H1 (cell line): ENCODE measurements around the gene TBL2. TPM values are rescaled to one million over a fixed set of nuclear protein-coding genes. Genes with fewer than 3 reads are reported as not detected.
A peak's percentile ranks its signal among the peaks of the same experiment; 100 is the strongest.

Experiments
- CTCF ChIA-PET: fragments of 300-600 bp; sonication (Branson Sonifier 250); formaldehyde crosslinking; loops from one replicate; lab custom pipeline; 2021; ENCODE audit not compliant: partially characterized antibody; lab: Charles Lee
- POLR2A ChIA-PET: fragments of 300-600 bp; sonication (Branson Sonifier 250); formaldehyde crosslinking; loops from one replicate; lab custom pipeline; 2021; ENCODE audit warnings: inconsistent platforms; ENCODE audit not compliant: partially characterized antibody; lab: Charles Lee
- DNase-seq, 2 experiments: peaks; one replicate each; pipeline versions ENCODE4 v3.0.0 to v3.0.0-alpha.2; 2010 to 2022; ENCODE audit warnings: low spot score in 2 of 2, low read depth in 1 of 2, mixed read lengths in 1 of 2
- FAIRE-seq: peaks from 2 replicates; lab custom pipeline; 2011; peaks lifted over from hg19 to GRCh38; lab: Jason Lieb, UNC
- H2AFZ ChIP-seq: 2 replicates; pipeline ENCODE4 v1.8.1; 2012; ENCODE audit warnings: low read length, inconsistent platforms
- H2AK5ac ChIP-seq: 2 replicates; pipeline ENCODE4 v1.6.1; 2013; ENCODE audit warnings: low read depth, low read length
- H2BK120ac ChIP-seq: replicated peaks from 2 replicates; pipeline ENCODE3; 2013; ENCODE audit warnings: low read depth, low read length, inconsistent platforms
- H2BK12ac ChIP-seq: 2 replicates; pipeline ENCODE4 v1.6.1; 2013; ENCODE audit warnings: low read depth, low read length
- H2BK15ac ChIP-seq: 2 replicates; pipeline ENCODE4 v1.6.1; 2013; ENCODE audit warnings: low read length
- H2BK20ac ChIP-seq: 2 replicates; pipeline ENCODE4 v1.6.1; 2013; ENCODE audit warnings: low read length
- H2BK5ac ChIP-seq: 2 replicates; pipeline ENCODE4 v1.6.1; 2013; ENCODE audit warnings: low read depth, low read length
- H3K14ac ChIP-seq: 2 replicates; pipeline ENCODE4 v1.6.1; 2013; ENCODE audit warnings: inconsistent platforms; ENCODE audit not compliant: insufficient read length
- H3K18ac ChIP-seq: 2 replicates; pipeline ENCODE4 v1.6.1; 2013; ENCODE audit warnings: low read length; ENCODE audit errors: extremely low read depth
- H3K23ac ChIP-seq: 2 replicates; pipeline ENCODE4 v1.6.1; 2013; ENCODE audit warnings: inconsistent platforms; ENCODE audit not compliant: insufficient read length
- H3K23me2 ChIP-seq: 2 replicates; pipeline ENCODE4 v1.6.1; 2013; ENCODE audit warnings: low read depth, low read length
- H3K27ac ChIP-seq: 2 replicates; pipeline ENCODE4 v1.6.1; 2011; ENCODE audit warnings: low read depth, low read length, inconsistent platforms
- H3K27me3 ChIP-seq, 4 experiments: replicated peaks in 1 of 4; 1 replicate in 1 of 4; 2 replicates in 3 of 4; pipeline versions ENCODE4 v1.6.1 to v1.8.1; 2011 to 2013; ENCODE audit warnings: low read length in 3 of 4, mild to moderate bottlenecking in 3 of 4, inconsistent platforms in 2 of 4, mixed read lengths in 2 of 4, moderate library complexity in 1 of 4; ENCODE audit not compliant: control insufficient read depth in 3 of 4, insufficient read depth in 3 of 4; ENCODE audit errors: extremely low read depth in 1 of 4
- H3K36me3 ChIP-seq, 4 experiments: 2 replicates each; pipeline versions ENCODE4 v1.6.1 to v1.8.1; 2011 to 2013; ENCODE audit warnings: mild to moderate bottlenecking in 4 of 4, low read length in 3 of 4, moderate library complexity in 2 of 4, control low read depth in 1 of 4, inconsistent platforms in 1 of 4; ENCODE audit not compliant: insufficient read depth in 4 of 4, control insufficient read depth in 2 of 4
- H3K4ac ChIP-seq: replicated peaks from 2 replicates; pipeline ENCODE3; 2013; ENCODE audit warnings: low read length, low read depth, mixed read lengths, inconsistent platforms; ENCODE audit not compliant: insufficient read length
- H3K4me1 ChIP-seq, 4 experiments: replicated peaks in 1 of 4; 1 replicate in 1 of 4; 2 replicates in 3 of 4; pipeline versions ENCODE4 v1.6.1 to v1.8.1; 2011 to 2013; ENCODE audit warnings: low read length in 3 of 4, inconsistent platforms in 2 of 4, mixed read lengths in 1 of 4; ENCODE audit not compliant: insufficient read depth in 4 of 4, control insufficient read depth in 3 of 4
- H3K4me2 ChIP-seq, 2 experiments: 2 replicates each; pipeline versions ENCODE4 v1.6.1 to v1.8.1; 2011 to 2013; ENCODE audit warnings: low read depth in 2 of 2, low read length in 2 of 2, control low read depth in 1 of 2, inconsistent platforms in 1 of 2, mild to moderate bottlenecking in 1 of 2; ENCODE audit not compliant: insufficient read depth in 1 of 2
- H3K4me3 ChIP-seq, 4 experiments: fragments of 200-600, 300-600 bp in 1 of 4; sonication (generic), shearing (Covaris generic), sonication (Bioruptor Twin) in 1 of 4; 2 replicates each; pipeline versions ENCODE4 v1.5.1 to v1.8.1; 2011 to 2016; ENCODE audit warnings: low read length in 4 of 4, low read depth in 3 of 4, control low read depth in 2 of 4, inconsistent platforms in 2 of 4, mild to moderate bottlenecking in 2 of 4, mixed read lengths in 1 of 4, moderate library complexity in 1 of 4; ENCODE audit not compliant: insufficient read depth in 2 of 4; ENCODE audit errors: extremely low read depth in 1 of 4
- H3K56ac ChIP-seq: replicated peaks from 2 replicates; pipeline ENCODE3; 2013; ENCODE audit warnings: low read depth, mild to moderate bottlenecking, mixed read lengths, low read length, inconsistent platforms; ENCODE audit not compliant: insufficient read length
- H3K79me1 ChIP-seq: 2 replicates; pipeline ENCODE4 v1.6.1; 2013; ENCODE audit warnings: low read depth, low read length, control low read depth
- H3K79me2 ChIP-seq, 2 experiments: 2 replicates each; pipeline versions ENCODE4 v1.6.1 to v1.8.1; 2012 to 2013; ENCODE audit warnings: low read length in 2 of 2, mild to moderate bottlenecking in 2 of 2, inconsistent platforms in 1 of 2; ENCODE audit not compliant: insufficient read depth in 2 of 2, control insufficient read depth in 1 of 2
- H3K9ac ChIP-seq, 4 experiments: replicated peaks in 1 of 4; 1 replicate in 1 of 4; 2 replicates in 3 of 4; pipeline versions ENCODE4 v1.6.1 to v1.8.1; 2011 to 2013; ENCODE audit warnings: low read depth in 3 of 4, low read length in 3 of 4, control low read depth in 2 of 4, mild to moderate bottlenecking in 2 of 4, moderate library complexity in 2 of 4, inconsistent platforms in 1 of 4; ENCODE audit errors: extremely low read depth in 1 of 4
- H3K9me3 ChIP-seq, 2 experiments: 2 replicates each; pipeline versions ENCODE4 v1.6.1 to v1.8.1; 2012 to 2013; ENCODE audit warnings: mild to moderate bottlenecking in 2 of 2, moderate library complexity in 2 of 2, control low read depth in 1 of 2, inconsistent platforms in 1 of 2, low read depth in 1 of 2, low read length in 1 of 2, mixed read lengths in 1 of 2; ENCODE audit not compliant: insufficient read depth in 2 of 2
- H4K20me1 ChIP-seq, 2 experiments: replicated peaks in 1 of 2; 2 replicates each; pipeline versions ENCODE3 to v1.8.1; 2011 to 2013; ENCODE audit warnings: inconsistent platforms in 2 of 2, low read length in 2 of 2, mild to moderate bottlenecking in 1 of 2; ENCODE audit not compliant: insufficient read depth in 2 of 2, control insufficient read depth in 1 of 2
- H4K5ac ChIP-seq: 2 replicates; pipeline ENCODE4 v1.6.1; 2013; ENCODE audit warnings: low read length, low read depth, mixed read lengths, inconsistent platforms; ENCODE audit not compliant: insufficient read length
- H4K8ac ChIP-seq: 2 replicates; pipeline ENCODE4 v1.8.0; 2013; ENCODE audit warnings: mild to moderate bottlenecking, moderate library complexity, low read length, inconsistent platforms; ENCODE audit not compliant: insufficient read depth; ENCODE audit errors: extremely low read depth
- H4K91ac ChIP-seq: replicated peaks from 2 replicates; pipeline ENCODE3; 2013; ENCODE audit warnings: low read length, mixed read lengths, inconsistent platforms; ENCODE audit not compliant: insufficient read length
- ASH2L ChIP-seq: fragments of 200-600, 300-600 bp; sonication (generic); IDR thresholded peaks from one replicate; pipeline ENCODE4 v1.7.1; 2017; ENCODE audit warnings: low read length
- ATF3 ChIP-seq: IDR thresholded peaks from 2 replicates; pipeline ENCODE4 v1.6.1; 2011; ENCODE audit warnings: low read depth, mild to moderate bottlenecking, low read length; ENCODE audit not compliant: insufficient read depth
- EZH2 ChIP-seq: fragments of 200-600 bp; sonication (generic); IDR thresholded peaks from 2 replicates; pipeline ENCODE4 v1.7.1; 2012; ENCODE audit warnings: low read depth, mild to moderate bottlenecking, moderate library complexity, low read length, inconsistent platforms; ENCODE audit not compliant: severe bottlenecking
- GTF2F1 ChIP-seq: IDR thresholded peaks from 2 replicates; pipeline ENCODE4 v1.6.1; 2012; ENCODE audit warnings: low read depth, low read length, improper control_type of control experiment, borderline replicate concordance
- POLR2AphosphoS5 ChIP-seq: IDR thresholded peaks from 2 replicates; pipeline ENCODE4 v1.6.1; 2011; ENCODE audit warnings: low read depth, low read length
- RBBP5 ChIP-seq: IDR thresholded peaks from 2 replicates; pipeline ENCODE4 v1.7.1; 2012; ENCODE audit warnings: low read depth, mild to moderate bottlenecking, inconsistent platforms, low read length, moderate library complexity, borderline replicate concordance
- SAP30 ChIP-seq: fragments of 300-600 bp; sonication (generic); IDR thresholded peaks from 2 replicates; pipeline ENCODE4 v1.7.1; 2012; ENCODE audit warnings: low read length, moderate library complexity, mild to moderate bottlenecking, inconsistent platforms; ENCODE audit not compliant: insufficient read depth, insufficient replicate concordance
- SIN3A ChIP-seq, 2 experiments: IDR thresholded peaks in 1 of 2; conservative IDR thresholded peaks in 1 of 2; 2 replicates each; pipeline ENCODE4 v1.6.1; 2011 to 2012; ENCODE audit warnings: low read length in 2 of 2, improper control_type of control experiment in 1 of 2, low read depth in 1 of 2, mild to moderate bottlenecking in 1 of 2
- TCF12 ChIP-seq: IDR thresholded peaks from 2 replicates; pipeline ENCODE4 v1.6.1; 2011; ENCODE audit warnings: low read depth, mild to moderate bottlenecking, low read length
- WGBS, 2 experiments: shearing (Covaris generic) in 1 of 2; methylation state at CpG; one replicate each; pipeline versions ENCODE4 v1.1.6 to v1.1.7; 2013 to 2015; ENCODE audit warnings: low lambda C conversion rate in 2 of 2, mixed read lengths in 2 of 2, inconsistent platforms in 1 of 2, low coverage in 1 of 2, missing lambda C conversion rate in 1 of 2; ENCODE audit not compliant: insufficient replicate concordance in 2 of 2, insufficient coverage in 1 of 2, insufficient read length in 1 of 2; ENCODE audit errors: extremely low coverage in 1 of 2, missing lambda C conversion rate in 1 of 2; 5-methylcytosine and 5-hydroxymethylcytosine counted together
- polyA plus RNA-seq, 7 experiments: library from polyadenylated mRNA; depleted of rRNA in 3 of 7; stranded (reverse) in 5 of 7; unstranded in 2 of 7; fragments of >200 nt in 5 of 7; fragments of 200-250 nt in 2 of 7; gene quantifications; 1 replicate in 5 of 7; 2 replicates in 1 of 7; 4 replicates in 1 of 7; pipeline versions ENCODE4 v1.2.1 to v1.2.3, GENCODE V29; 2011 to 2013; ENCODE audit warnings: missing spikeins in 2 of 7, mixed read lengths in 2 of 7
- total RNA-seq: library from RNA; stranded (reverse); fragmentation: NEBNext Ultra II Directional; extraction: Animal tissue kit (Norgen Biotek cat#: 25700); gene quantifications from 2 replicates; pipeline ENCODE4 v1.2.1, GENCODE V29; 2021

Gene TBL2
- total and polyA plus RNA-seq, 2 of the 8 experiments (the other 6 are each of a cell fraction or from before 2014, with no cell fraction given): 25.8 to 29.7 TPM

GRCh38 chr7:73622527-73622908, 44.1 kb upstream of the TBL2 start:
- POLR2A ChIA-PET: interaction anchor here (0.7 to 2.6 kb wide), 19 partner anchors 14 to 210 kb away, joined by 3 to 20 read pairs (median 3); partner anchors contain the start of gene VPS37D
- FAIRE-seq (no peak), DNase-seq (no peak)
- peaks cover 0 to 4% of the 10 kb centered on the region in 2 experiments for H4K20me1 ChIP-seq
- peaks cover 0 to 12% (median 10%) of the 10 kb centered on the region in 4 experiments; a peak in 5 of 7 replicates for H3K27me3 ChIP-seq
- no peak overlapping the region for H2BK15ac ChIP-seq
- no peak overlapping the region; the same call in 1 of the 2 replicates for H3K18ac ChIP-seq
- peak overlapping the region; percentile 98 to 99 for H3K4me2 ChIP-seq
- H3K4me3 ChIP-seq: peak overlapping the region; percentile 48 to 86 (median 74)
- peak overlapping the region; percentile 39; the same call in 1 of the 2 replicates for H2BK12ac ChIP-seq
- no peak overlapping the region for H4K5ac ChIP-seq
- H3K9ac ChIP-seq: no peak overlapping the region
- no peaks in the 10 kb centered on the region for H3K79me2 ChIP-seq
- H3K79me1 ChIP-seq: no peaks in the 10 kb centered on the region
- no peak overlapping the region for H2AK5ac ChIP-seq
- CTCF ChIA-PET: interaction anchor here (0.8 to 1.5 kb wide), 9 partner anchors 14 to 117 kb away, joined by 3 to 10 read pairs (median 3); partner anchors contain the start of gene VPS37D
- peaks cover 18% of the 10 kb centered on the region for H3K23me2 ChIP-seq
- WGBS, 2 experiments: 17% methylated on average over 2 of the region's 2 CpGs; no CpG with 5 or more reads in 1 of the 2 experiments
- no peak overlapping the region for H3K56ac ChIP-seq
- peaks cover 0 to 7% (median 5%) of the 10 kb centered on the region in 4 experiments; a peak in 6 of 7 replicates for H3K4me1 ChIP-seq
- H2BK20ac ChIP-seq: no peak overlapping the region; the same call in 1 of the 2 replicates
- H2BK5ac ChIP-seq: peak overlapping the region; percentile 81; the same call in 1 of the 2 replicates
- no peak overlapping the region for H3K27ac ChIP-seq
- H3K9me3 ChIP-seq: no peaks in the 10 kb centered on the region
- no peak overlapping the region for H4K8ac ChIP-seq
- H2AFZ ChIP-seq: no peak overlapping the region
- no peak overlapping the region for H3K14ac ChIP-seq
- H3K4ac ChIP-seq: no peak overlapping the region
- no peak overlapping the region for H3K23ac ChIP-seq
- no peak overlapping the region for H4K91ac ChIP-seq
- peak overlapping the region; percentile 3 for H2BK120ac ChIP-seq
- H3K36me3 ChIP-seq: no peaks in the 10 kb centered on the region
- TF ChIP-seq EZH2 (no peak), SAP30 (no peak), ATF3 (no peak), ASH2L (no peak), TCF12 (no peak), POLR2AphosphoS5 (no peak), RBBP5 (no peak), GTF2F1 (no peak), SIN3A (conservative IDR thresholded peaks at IDR 0.05 in 1 of 2, IDR thresholded peaks at IDR 0.05 in 1 of 2; ENCODE audit: low read depth in 1 of 2, low read length in 2 of 2) (no peak)
